Skeletal muscle satellite cell (primary cell): Measurements from ENCODE around the gene PFKL.

Experiments used
- H3K27me3 ChIP-seq: 2 replicates; pipeline ENCODE4 v1.7.0; 2013; ENCODE audit warnings: low read length; ENCODE audit not compliant: control insufficient read depth, insufficient read depth
- H3K36me3 ChIP-seq: 2 replicates; pipeline ENCODE4 v1.7.0; 2013; ENCODE audit warnings: mild to moderate bottlenecking, control low read depth, low read length; ENCODE audit not compliant: insufficient read depth
- H3K4me1 ChIP-seq: 2 replicates; pipeline ENCODE4 v1.7.0; 2013; ENCODE audit warnings: low read length; ENCODE audit not compliant: control insufficient read depth, insufficient read depth
- H3K4me2 ChIP-seq: 2 replicates; pipeline ENCODE4 v1.7.0; 2013; ENCODE audit warnings: mild to moderate bottlenecking, low read length
- H3K4me3 ChIP-seq: 2 replicates; pipeline ENCODE4 v1.7.0; 2013; ENCODE audit warnings: low read length
- H3K9ac ChIP-seq: 2 replicates; pipeline ENCODE4 v1.7.0; 2013; ENCODE audit warnings: mild to moderate bottlenecking, low read depth, low read length, moderate library complexity
- H3K9me3 ChIP-seq: replicated peaks from 2 replicates; pipeline ENCODE4 v1.7.0; 2013; ENCODE audit warnings: mild to moderate bottlenecking, control low read depth, low read length

Gene PFKL

DNA sequence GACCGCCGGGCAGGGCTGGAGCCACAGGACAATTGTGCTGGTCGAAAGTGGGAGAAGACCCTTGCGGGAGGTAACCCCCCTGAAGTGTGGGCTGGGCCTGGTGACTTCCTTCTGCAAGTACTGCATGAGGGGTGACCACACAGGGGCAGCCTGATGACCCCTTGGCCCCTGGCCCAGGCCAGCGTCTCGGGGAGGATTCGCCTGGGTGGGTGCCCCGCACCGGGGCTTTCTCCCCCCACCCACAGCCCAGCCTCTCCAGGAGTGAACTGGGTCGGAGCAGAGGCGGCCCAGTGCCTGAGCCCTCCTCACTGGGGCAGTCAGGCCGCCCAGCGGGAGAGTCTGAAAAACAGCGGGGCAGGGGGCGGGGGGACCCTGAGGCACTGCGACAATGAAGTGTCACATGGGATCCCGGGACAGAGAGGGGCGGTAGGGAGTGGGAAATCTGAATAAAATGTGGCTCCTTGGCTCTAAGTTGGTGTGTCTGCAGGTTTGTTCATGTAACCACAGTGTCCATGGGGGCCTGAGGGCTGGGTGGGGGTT lies 36.6 kb upstream of the PFKL start:
- H3K4me3 ChIP-seq, result no peak overlapping the region
- no peak overlapping the region for H3K4me2 ChIP-seq
- H3K36me3 ChIP-seq, result no peaks in the 10 kb centered on the region
- H3K9me3 ChIP-seq, result no peaks in the 10 kb centered on the region
- H3K9ac ChIP-seq, result no peak overlapping the region
- H3K4me1 ChIP-seq, result no peaks in the 10 kb centered on the region
- peaks cover 16% of the 10 kb centered on the region for H3K27me3 ChIP-seq

DNA sequence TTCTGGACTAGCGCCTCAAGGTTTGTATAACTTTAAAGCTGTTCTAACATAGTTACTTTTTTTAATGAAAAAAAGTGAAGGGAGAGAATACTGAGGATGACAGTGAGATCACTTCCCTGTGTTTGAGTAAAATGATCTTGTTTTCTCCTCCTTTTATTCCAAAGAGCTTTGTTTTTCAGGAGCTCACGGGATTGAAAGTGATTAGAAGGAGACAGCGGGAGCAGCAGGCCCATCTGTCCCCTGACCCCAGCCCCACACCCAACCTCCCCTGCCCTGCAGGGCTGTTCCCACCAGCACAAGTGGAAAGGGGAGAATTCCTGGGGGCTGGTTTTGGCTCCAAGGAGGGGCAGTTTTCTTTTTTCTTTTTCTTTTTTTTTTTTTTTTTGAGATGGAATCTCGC lies 36.1 kb upstream of the PFKL start:
- no peak overlapping the region for H3K4me3 ChIP-seq
- H3K4me2 ChIP-seq, result no peak overlapping the region
- no peaks in the 10 kb centered on the region for H3K36me3 ChIP-seq
- H3K4me1 ChIP-seq, result no peaks in the 10 kb centered on the region
- peaks cover 12% of the 10 kb centered on the region for H3K27me3 ChIP-seq
- H3K9me3 ChIP-seq, result no peaks in the 10 kb centered on the region
- H3K9ac ChIP-seq, result no peak overlapping the region

GRCh38 chr21:44265734-44266270 lies 34.1 kb upstream of the PFKL start:
- H3K4me1 ChIP-seq, result no peaks in the 10 kb centered on the region
- no peak overlapping the region for H3K4me3 ChIP-seq
- no peak overlapping the region for H3K4me2 ChIP-seq
- H3K9me3 ChIP-seq, result no peaks in the 10 kb centered on the region
- H3K27me3 ChIP-seq, result peaks cover 7% of the 10 kb centered on the region
- no peak overlapping the region for H3K9ac ChIP-seq
- H3K36me3 ChIP-seq, result no peaks in the 10 kb centered on the region

DNA sequence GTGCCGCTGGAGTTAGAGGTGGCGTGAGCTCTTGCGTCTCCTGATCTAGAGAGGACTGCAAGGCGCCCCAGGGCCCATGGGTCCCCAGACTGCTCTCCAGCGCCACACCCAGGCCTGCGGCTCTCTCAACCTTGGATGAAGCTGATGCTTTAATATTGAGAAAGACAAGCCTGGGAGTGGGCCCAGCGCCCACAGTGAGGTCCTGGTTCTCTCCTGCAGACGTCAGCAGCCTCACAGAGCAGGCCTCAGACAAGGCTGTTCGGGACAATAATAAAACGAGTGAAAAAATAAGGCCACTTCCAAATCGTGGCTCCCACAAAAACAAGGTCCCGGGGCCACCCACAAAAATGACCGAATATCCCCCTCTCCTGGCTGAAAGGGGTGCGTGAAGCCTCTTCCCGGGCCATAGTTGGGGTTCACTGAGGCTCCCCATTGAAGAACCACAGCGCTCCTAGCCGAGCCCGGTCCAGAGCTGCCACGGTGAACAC lies 32.2 kb upstream of the PFKL start:
- Histone ChIP-seq H3K4me1 (no peaks in the 10 kb centered on the region), H3K4me2 (no peak overlapping the region), H3K9ac (no peak overlapping the region), H3K36me3 (no peaks in the 10 kb centered on the region), H3K9me3 (no peaks in the 10 kb centered on the region), H3K4me3 (no peak overlapping the region), H3K27me3 (peaks cover 14% of the 10 kb centered on the region)

DNA sequence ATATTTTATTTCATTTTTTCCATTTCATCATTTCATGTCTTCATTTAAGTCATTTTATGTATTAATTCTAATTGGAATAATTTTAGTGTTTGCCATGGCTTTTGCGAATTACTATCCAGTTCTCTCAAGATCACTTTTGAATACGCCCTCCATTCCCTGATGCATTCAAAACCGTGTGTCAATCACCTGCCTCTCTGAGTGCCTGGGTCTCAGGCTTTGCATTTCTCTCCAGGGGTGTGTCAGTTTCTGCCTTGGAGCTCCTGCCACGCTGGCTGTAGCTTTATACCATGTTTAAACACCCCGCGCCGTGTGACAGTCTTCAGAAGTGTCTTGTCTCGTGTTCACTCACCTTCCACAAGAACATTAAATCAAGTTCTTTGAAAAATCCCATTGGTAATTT lies 30.8 kb upstream of the PFKL start:
- Histone ChIP-seq H3K4me2 (no peak overlapping the region), H3K4me1 (no peaks in the 10 kb centered on the region), H3K4me3 (no peak overlapping the region), H3K9ac (no peak overlapping the region), H3K36me3 (no peaks in the 10 kb centered on the region), H3K27me3 (peaks cover 22% of the 10 kb centered on the region), H3K9me3 (no peaks in the 10 kb centered on the region)

DNA sequence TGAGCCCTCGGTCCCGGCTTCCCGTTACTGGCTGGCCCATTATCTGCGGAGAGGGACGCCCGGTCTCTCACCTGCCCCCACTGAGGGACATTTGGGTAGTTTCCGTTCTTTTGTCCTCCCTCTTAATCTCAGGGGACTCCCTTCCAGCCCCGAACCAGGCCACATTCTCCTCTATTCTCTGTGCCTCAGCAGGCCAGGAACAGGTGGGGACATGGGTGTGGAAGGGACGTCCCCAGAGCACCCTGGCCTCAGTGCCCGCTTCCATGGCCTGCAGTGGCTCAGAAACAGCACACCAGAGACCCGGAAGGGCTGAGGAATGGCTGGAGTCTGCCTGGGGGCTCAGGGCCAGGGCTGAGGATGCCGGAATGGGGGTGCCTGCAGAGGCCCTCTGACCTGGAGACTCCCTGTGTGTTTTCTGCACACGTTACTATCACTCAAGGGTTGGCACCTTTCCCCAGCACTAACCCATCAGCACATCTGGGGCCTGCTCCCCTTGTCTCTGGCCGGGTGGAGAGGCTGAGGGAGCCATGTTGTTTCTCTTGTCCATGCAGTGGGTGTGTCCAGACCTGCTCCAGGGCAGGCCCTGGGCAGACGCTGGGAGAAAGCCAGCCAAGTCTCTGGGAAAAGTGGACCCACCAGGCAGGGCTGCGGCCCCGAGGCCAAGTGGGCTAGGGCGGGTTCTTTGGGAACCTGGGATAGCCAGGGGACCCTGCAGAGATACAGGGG lies 28.1 kb upstream of the PFKL start:
- Histone ChIP-seq H3K9me3 (no peaks in the 10 kb centered on the region), H3K4me2 (no peak overlapping the region), H3K4me1 (no peaks in the 10 kb centered on the region), H3K9ac (no peak overlapping the region), H3K36me3 (no peaks in the 10 kb centered on the region), H3K27me3 (peaks cover 27% of the 10 kb centered on the region), H3K4me3 (no peak overlapping the region)

- no peak overlapping the region for H3K9ac ChIP-seq
- no peaks in the 10 kb centered on the region for H3K4me1 ChIP-seq
- peaks cover 27% of the 10 kb centered on the region for H3K27me3 ChIP-seq
- no peaks in the 10 kb centered on the region for H3K9me3 ChIP-seq
- H3K4me3 ChIP-seq, result no peak overlapping the region
- H3K36me3 ChIP-seq, result no peaks in the 10 kb centered on the region
- H3K4me2 ChIP-seq, result no peak overlapping the region
These were observed 27.5 kb upstream of the PFKL start for GRCh38 chr21:44272284-44272858.

DNA sequence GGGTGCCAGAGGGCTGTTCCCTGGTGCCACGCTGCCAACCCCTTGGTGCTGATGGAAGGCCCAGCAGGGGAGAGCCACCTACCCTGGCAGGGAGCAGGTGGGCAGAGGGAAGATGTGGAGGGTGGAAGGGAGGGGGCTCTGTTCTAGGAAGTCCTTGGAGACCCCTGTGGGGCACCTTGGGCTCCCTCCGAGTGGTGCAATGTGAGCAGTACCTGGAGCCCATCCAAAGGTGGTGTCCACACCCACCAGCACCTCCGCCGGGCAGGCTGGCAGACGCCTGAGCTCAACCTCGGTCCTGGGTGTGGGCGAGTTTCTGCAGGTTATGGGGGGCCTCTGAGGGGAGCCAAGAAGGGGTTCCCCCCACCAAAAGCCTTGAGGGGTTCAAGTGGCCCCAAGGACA lies 26.8 kb upstream of the PFKL start:
- Histone ChIP-seq H3K9me3 (no peaks in the 10 kb centered on the region), H3K36me3 (no peaks in the 10 kb centered on the region), H3K9ac (no peak overlapping the region), H3K27me3 (peaks cover 22% of the 10 kb centered on the region), H3K4me3 (no peak overlapping the region), H3K4me1 (no peaks in the 10 kb centered on the region), H3K4me2 (no peak overlapping the region)

DNA sequence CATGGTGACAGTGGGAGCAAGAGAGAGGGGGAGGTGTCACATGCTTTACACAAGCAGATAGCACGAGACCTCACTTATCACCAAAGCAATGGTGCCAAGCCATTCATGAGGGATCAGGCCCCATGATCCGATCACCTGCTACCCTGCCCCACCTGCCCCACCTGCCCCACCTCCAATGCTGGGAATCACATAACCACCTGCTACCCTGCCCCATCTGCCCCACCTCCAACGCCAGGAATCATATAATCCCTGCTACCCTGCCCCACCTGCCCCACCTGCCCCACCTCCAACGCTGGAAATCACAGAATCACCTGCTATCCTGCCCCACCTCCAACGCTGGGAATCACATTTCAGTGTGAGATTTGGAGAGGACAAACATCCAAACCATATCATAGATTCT lies 24.8 kb upstream of the PFKL start:
- Histone ChIP-seq H3K4me2 (no peak overlapping the region), H3K36me3 (no peaks in the 10 kb centered on the region), H3K27me3 (peaks cover 26% of the 10 kb centered on the region), H3K9ac (no peak overlapping the region), H3K4me3 (no peak overlapping the region), H3K9me3 (no peaks in the 10 kb centered on the region), H3K4me1 (no peaks in the 10 kb centered on the region)

- H3K27me3 ChIP-seq, result peaks cover 10% of the 10 kb centered on the region
- no peak overlapping the region for H3K4me3 ChIP-seq
- H3K4me1 ChIP-seq, result no peaks in the 10 kb centered on the region
- H3K4me2 ChIP-seq, result no peak overlapping the region
- no peak overlapping the region for H3K9ac ChIP-seq
- no peaks in the 10 kb centered on the region for H3K36me3 ChIP-seq
- no peaks in the 10 kb centered on the region for H3K9me3 ChIP-seq
These were observed 20.2 kb upstream of the PFKL start for GRCh38 chr21:44279354-44280260.

DNA sequence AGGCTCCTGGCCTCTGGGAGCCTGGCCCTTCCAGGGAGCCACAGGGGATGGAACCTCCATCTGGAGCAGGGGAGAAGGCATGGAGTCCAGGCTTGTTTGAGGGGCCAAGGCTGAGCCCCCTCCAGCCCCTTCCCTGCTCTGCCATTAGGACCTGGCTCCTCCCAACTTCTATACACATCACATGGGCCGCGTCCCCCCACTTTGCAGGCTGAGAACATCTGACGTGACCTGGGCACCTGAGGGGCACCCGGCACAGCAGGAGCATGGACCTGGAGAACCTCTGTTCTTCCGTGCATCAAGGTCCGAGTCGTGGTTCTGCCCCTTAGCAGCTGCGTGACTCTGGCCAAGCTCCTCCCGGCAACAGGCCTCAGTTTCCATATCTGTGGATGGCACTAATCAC lies 18.1 kb upstream of the PFKL start:
- no peak overlapping the region for H3K4me3 ChIP-seq
- H3K36me3 ChIP-seq, result no peaks in the 10 kb centered on the region
- no peaks in the 10 kb centered on the region for H3K9me3 ChIP-seq
- H3K27me3 ChIP-seq, result peaks cover 17% of the 10 kb centered on the region
- H3K9ac ChIP-seq, result no peak overlapping the region
- peaks cover 7% of the 10 kb centered on the region for H3K4me1 ChIP-seq
- no peak overlapping the region for H3K4me2 ChIP-seq
